Progenitor cell of endocrine pancreas (in vitro differentiated cells): Measurements from ENCODE around the gene MUC20. TPM values are rescaled to one million over a fixed set of nuclear protein-coding genes. Genes with fewer than 3 reads are reported as not detected.
"Not testable (repeated sequence)": the region's sequence is repeated elsewhere in the genome, so short reads cannot be mapped to it uniquely, and the experiment has no call there.

Source experiments
- DNase-seq: peaks from one replicate; pipeline ENCODE4 v3.0.0; 2021; ENCODE audit warnings: low spot score; ENCODE audit not compliant: unreplicated experiment
- H3K27ac Mint-ChIP-seq: 2 replicates; pipeline ENCODE4 v1.8.0; 2021; ENCODE audit warnings: mild to moderate bottlenecking, moderate library complexity, mixed read lengths
- H3K27me3 Mint-ChIP-seq: 2 replicates; pipeline ENCODE4 v1.8.0; 2021; ENCODE audit warnings: mixed read lengths
- H3K36me3 Mint-ChIP-seq: 2 replicates; pipeline ENCODE4 v1.8.0; 2022; ENCODE audit warnings: mixed read lengths; ENCODE audit not compliant: insufficient read depth
- H3K4me1 Mint-ChIP-seq: 2 replicates; pipeline ENCODE4 v1.8.0; 2021; ENCODE audit warnings: low read depth, mixed read lengths
- H3K4me3 Mint-ChIP-seq: 2 replicates; pipeline ENCODE4 v1.8.0; 2021; ENCODE audit warnings: low read depth, mild to moderate bottlenecking, moderate library complexity, mixed read lengths
- H3K9me3 Mint-ChIP-seq: 2 replicates; pipeline ENCODE4 v1.8.0; 2021; ENCODE audit warnings: low read depth, mixed read lengths
- total RNA-seq: library from RNA; stranded (reverse); gene quantifications from 2 replicates; pipeline ENCODE4 v1.2.1, GENCODE V29; 2021
- TF ChIP-seq, protein P1 (sequence below): fragments of 200-600 bp; sonication (generic); IDR thresholded peaks from one replicate; pipeline ENCODE4 v1.5.0; 2021; ENCODE audit warnings: antibody characterized with exemption, mild to moderate bottlenecking; ENCODE audit not compliant: unreplicated experiment

The MUC20 gene
- total RNA-seq, 1 donor from 2014 or later = 4.5 TPM

- peaks cover 21% of the 10 kb centered on the region for H3K4me1 Mint-ChIP-seq
- H3K4me3 Mint-ChIP-seq = no peak overlapping the region
- TF ChIP-seq, protein P1, sequence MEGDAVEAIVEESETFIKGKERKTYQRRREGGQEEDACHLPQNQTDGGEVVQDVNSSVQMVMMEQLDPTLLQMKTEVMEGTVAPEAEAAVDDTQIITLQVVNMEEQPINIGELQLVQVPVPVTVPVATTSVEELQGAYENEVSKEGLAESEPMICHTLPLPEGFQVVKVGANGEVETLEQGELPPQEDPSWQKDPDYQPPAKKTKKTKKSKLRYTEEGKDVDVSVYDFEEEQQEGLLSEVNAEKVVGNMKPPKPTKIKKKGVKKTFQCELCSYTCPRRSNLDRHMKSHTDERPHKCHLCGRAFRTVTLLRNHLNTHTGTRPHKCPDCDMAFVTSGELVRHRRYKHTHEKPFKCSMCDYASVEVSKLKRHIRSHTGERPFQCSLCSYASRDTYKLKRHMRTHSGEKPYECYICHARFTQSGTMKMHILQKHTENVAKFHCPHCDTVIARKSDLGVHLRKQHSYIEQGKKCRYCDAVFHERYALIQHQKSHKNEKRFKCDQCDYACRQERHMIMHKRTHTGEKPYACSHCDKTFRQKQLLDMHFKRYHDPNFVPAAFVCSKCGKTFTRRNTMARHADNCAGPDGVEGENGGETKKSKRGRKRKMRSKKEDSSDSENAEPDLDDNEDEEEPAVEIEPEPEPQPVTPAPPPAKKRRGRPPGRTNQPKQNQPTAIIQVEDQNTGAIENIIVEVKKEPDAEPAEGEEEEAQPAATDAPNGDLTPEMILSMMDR = no peak
- no peak for DNase-seq
- peaks cover 15% of the 10 kb centered on the region for H3K36me3 Mint-ChIP-seq
- peaks cover 13% of the 10 kb centered on the region for H3K27me3 Mint-ChIP-seq
- H3K27ac Mint-ChIP-seq = no peak overlapping the region
- H3K9me3 Mint-ChIP-seq = peaks cover 3% of the 10 kb centered on the region
These were observed 5.6 kb upstream of the MUC20 start for GRCh38 chr3:195715134-195715533.

- Mint-ChIP-seq H3K27ac (no peak overlapping the region), H3K27me3 (peaks cover 13% of the 10 kb centered on the region), H3K4me3 (no peak overlapping the region), H3K4me1 (peaks cover 24% of the 10 kb centered on the region), H3K9me3 (peaks cover 3% of the 10 kb centered on the region), H3K36me3 (peaks cover 15% of the 10 kb centered on the region)
- DNase-seq = no peak
- TF ChIP-seq, protein P1 = no peak
These were observed 5.1 kb upstream of the MUC20 start for GRCh38 chr3:195715583-195716266.

- peaks cover 15% of the 10 kb centered on the region for H3K36me3 Mint-ChIP-seq
- H3K4me3 Mint-ChIP-seq = no peak overlapping the region
- DNase-seq = no peak
- peak overlapping the region; percentile 1 for H3K27ac Mint-ChIP-seq
- peaks cover 30% of the 10 kb centered on the region for H3K4me1 Mint-ChIP-seq
- peaks cover 13% of the 10 kb centered on the region for H3K27me3 Mint-ChIP-seq
- TF ChIP-seq, protein P1 = no peak
- H3K9me3 Mint-ChIP-seq = peaks cover 3% of the 10 kb centered on the region
These were observed 3.4 kb upstream of the MUC20 start for GRCh38 chr3:195717416-195717815.

GRCh38 chr3:195717852-195718476 lies 2.8 kb upstream of the MUC20 start:
- no peak for DNase-seq
- Mint-ChIP-seq H3K4me1 (peaks cover 30% of the 10 kb centered on the region), H3K9me3 (peaks cover 3% of the 10 kb centered on the region), H3K27me3 (peaks cover 13% of the 10 kb centered on the region), H3K4me3 (no peak overlapping the region), H3K27ac (no peak overlapping the region), H3K36me3 (peaks cover 15% of the 10 kb centered on the region)
- TF ChIP-seq, protein P1 = no peak

GRCh38 chr3:195718477-195718984 lies 2.2 kb upstream of the MUC20 start:
- peak overlapping the region; percentile 9 for H3K27ac Mint-ChIP-seq
- peaks cover 30% of the 10 kb centered on the region for H3K4me1 Mint-ChIP-seq
- peaks cover 15% of the 10 kb centered on the region for H3K36me3 Mint-ChIP-seq
- DNase-seq = no peak
- peaks cover 13% of the 10 kb centered on the region for H3K27me3 Mint-ChIP-seq
- no peak overlapping the region for H3K4me3 Mint-ChIP-seq
- peaks cover 3% of the 10 kb centered on the region for H3K9me3 Mint-ChIP-seq
- TF ChIP-seq, protein P1 = no peak

- peaks cover 11% of the 10 kb centered on the region for H3K36me3 Mint-ChIP-seq
- H3K4me3 Mint-ChIP-seq, H3K27ac Mint-ChIP-seq, DNase-seq, H3K9me3 Mint-ChIP-seq: not testable (repeated sequence)
- peaks cover 10% of the 10 kb centered on the region for H3K27me3 Mint-ChIP-seq
- H3K4me1 Mint-ChIP-seq = peaks cover 30% of the 10 kb centered on the region
These were observed 1.1 kb upstream of the MUC20 start for GRCh38 chr3:195719514-195720254.

DNA sequence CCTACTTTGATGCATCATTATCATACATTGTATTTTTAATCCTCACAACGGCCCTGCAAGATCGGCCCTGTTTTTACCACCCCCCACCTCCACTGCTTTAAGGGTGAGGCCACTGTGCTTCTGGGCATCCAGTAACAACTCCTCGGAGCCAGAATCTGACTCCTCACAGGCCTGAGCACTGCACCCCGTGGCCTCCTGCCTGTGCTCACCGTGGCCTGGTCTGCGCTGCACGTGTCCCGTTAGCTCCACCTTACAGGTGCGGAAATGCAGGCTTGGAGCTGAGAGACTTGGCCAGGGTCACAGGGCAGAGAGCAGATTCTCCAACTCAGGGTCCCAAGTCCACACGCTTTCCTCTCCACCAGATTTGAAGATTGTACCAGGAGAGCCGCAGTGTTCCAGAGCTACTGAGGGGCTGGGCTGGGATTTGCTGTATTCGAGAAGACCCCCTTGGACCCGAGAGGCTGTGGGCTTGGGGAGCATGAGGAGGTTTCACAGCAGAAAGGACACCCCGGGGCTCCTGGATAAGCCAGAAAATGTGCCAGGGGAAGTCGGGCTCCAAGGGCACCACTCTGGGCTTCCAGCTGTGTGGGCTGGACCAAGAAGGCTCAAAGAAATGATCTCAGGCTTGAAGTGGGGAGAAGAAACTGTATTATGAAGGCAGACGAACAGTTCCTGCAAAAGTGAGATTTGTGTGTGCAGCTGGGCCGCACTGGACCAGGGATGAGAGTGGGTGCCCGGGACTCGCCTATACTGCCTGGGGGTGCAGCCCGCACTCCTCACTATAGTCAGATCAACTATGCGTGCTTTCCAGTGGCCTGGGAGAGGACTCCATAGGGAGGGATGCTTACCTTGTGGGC lies 1.6 kb downstream of the MUC20 start:
- peaks cover 24% of the 10 kb centered on the region for H3K4me1 Mint-ChIP-seq

More for the DNA sequence above, 1.6 kb downstream of the MUC20 start:
- peaks cover 15% of the 10 kb centered on the region for H3K27me3 Mint-ChIP-seq
- H3K36me3 Mint-ChIP-seq, DNase-seq, H3K27ac Mint-ChIP-seq, H3K9me3 Mint-ChIP-seq, H3K4me3 Mint-ChIP-seq: not testable (repeated sequence)
